ENCODE measurements around the gene LEPR.

The LEPR gene

DNA sequence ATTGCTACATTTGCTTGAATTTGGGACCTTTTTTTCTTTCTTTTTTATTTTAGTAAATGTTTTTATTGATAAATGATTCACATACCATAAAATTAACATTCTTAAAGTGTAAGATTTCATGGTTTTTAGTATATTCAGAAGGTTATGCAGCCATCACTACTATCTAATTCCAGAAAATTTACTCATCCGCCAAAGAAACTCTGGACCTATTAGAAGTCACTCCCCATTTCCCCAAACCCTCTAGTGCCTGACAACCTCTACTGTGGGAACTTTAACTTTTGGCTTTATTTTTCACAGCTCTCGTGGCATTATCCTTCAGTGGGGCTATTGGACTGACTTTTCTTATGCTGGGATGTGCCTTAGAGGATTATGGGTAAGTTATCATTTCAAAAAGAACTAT, 4.5 kb downstream of the LEPR start:
- Histone ChIP-seq H3K79me2 (ENCODE audit: insufficient read depth, low read length) (0 out of 2 replicates have a peak, but pooled peaks cover 5% of the 10 kb centered on the region), H3K9ac (ENCODE audit: low read length) (no peak overlapping the region)

DNA sequence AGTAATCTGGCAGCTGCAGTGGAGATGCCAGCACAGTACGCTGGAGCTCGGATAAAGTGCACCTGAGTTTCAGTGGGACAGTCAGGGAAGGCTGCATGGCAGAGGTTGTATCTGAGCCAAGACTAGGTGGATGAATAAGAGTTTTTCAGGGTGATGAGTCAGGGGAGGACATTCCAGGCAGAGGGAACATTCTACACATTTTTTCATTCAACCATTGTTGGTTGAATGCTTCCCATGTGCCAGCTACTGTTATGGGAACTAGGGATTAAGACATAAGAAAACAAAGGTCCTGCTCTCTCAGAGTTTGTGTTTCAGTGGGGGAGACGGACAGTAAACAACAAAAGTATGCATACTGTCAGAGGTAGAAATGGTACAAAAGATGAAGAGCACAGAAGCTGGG, 5.2 kb downstream of the LEPR start:
- no peak overlapping the region for H3K4me2 ChIP-seq (ENCODE audit: low read depth, low read length, poor library complexity, severe bottlenecking)
- no peaks in the 10 kb centered on the region for H3F3A ChIP-seq (ENCODE audit: insufficient read depth)
- H3K27ac ChIP-seq (ENCODE audit: low read depth, low read length): no peak overlapping the region
- no peaks in the 10 kb centered on the region for H4K20me1 ChIP-seq (ENCODE audit: low read depth, low read length)
- H3K27me3 ChIP-seq (ENCODE audit: low read length): no peaks in the 10 kb centered on the region
- H3K36me3 ChIP-seq (ENCODE audit: low read length): no peaks in the 10 kb centered on the region
- H3K4me3 ChIP-seq (ENCODE audit: insufficient read depth, low read length, poor library complexity, severe bottlenecking): no peak overlapping the region
- H3K9ac ChIP-seq (ENCODE audit: low read length): no peak overlapping the region
- no peaks in the 10 kb centered on the region for H3K9me2 ChIP-seq (replicated peaks; ENCODE audit: insufficient read depth, low read length)
- 0 out of 2 replicates have a peak, but pooled peaks cover 5% of the 10 kb centered on the region for H3K79me2 ChIP-seq (ENCODE audit: insufficient read depth, low read length)
- no peak overlapping the region for H2AFZ ChIP-seq (ENCODE audit: low read depth, low read length, severe bottlenecking)
- TF ChIP-seq, protein P1, sequence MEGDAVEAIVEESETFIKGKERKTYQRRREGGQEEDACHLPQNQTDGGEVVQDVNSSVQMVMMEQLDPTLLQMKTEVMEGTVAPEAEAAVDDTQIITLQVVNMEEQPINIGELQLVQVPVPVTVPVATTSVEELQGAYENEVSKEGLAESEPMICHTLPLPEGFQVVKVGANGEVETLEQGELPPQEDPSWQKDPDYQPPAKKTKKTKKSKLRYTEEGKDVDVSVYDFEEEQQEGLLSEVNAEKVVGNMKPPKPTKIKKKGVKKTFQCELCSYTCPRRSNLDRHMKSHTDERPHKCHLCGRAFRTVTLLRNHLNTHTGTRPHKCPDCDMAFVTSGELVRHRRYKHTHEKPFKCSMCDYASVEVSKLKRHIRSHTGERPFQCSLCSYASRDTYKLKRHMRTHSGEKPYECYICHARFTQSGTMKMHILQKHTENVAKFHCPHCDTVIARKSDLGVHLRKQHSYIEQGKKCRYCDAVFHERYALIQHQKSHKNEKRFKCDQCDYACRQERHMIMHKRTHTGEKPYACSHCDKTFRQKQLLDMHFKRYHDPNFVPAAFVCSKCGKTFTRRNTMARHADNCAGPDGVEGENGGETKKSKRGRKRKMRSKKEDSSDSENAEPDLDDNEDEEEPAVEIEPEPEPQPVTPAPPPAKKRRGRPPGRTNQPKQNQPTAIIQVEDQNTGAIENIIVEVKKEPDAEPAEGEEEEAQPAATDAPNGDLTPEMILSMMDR (IDR thresholded peaks at IDR 0.05; ENCODE audit: insufficient read depth, low read length, poor library complexity, severe bottlenecking): no peak
- no peak for TF ChIP-seq EZH2phosphoT487 (conservative IDR thresholded peaks at IDR 0.05; ENCODE audit: low read length)
- no peaks in the 10 kb centered on the region for H3K9me3 ChIP-seq (ENCODE audit: insufficient read depth, low read length)

More for the DNA sequence above, 4.5 kb downstream of the LEPR start:
- H3F3A ChIP-seq (ENCODE audit: insufficient read depth): no peaks in the 10 kb centered on the region
- TF ChIP-seq EZH2phosphoT487 (conservative IDR thresholded peaks at IDR 0.05; ENCODE audit: low read length): no peak
- TF ChIP-seq, protein P1 (IDR thresholded peaks at IDR 0.05; ENCODE audit: insufficient read depth, low read length, poor library complexity, severe bottlenecking): no peak
- H3K27ac ChIP-seq (ENCODE audit: low read depth, low read length): no peak overlapping the region
- no peaks in the 10 kb centered on the region for H4K20me1 ChIP-seq (ENCODE audit: low read depth, low read length)
- H3K27me3 ChIP-seq (ENCODE audit: low read length): no peaks in the 10 kb centered on the region
- no peaks in the 10 kb centered on the region for H3K9me3 ChIP-seq (ENCODE audit: insufficient read depth, low read length)
- no peak overlapping the region for H3K4me2 ChIP-seq (ENCODE audit: low read depth, low read length, poor library complexity, severe bottlenecking)
- H2AFZ ChIP-seq (ENCODE audit: low read depth, low read length, severe bottlenecking): no peak overlapping the region
- H3K36me3 ChIP-seq (ENCODE audit: low read length): no peaks in the 10 kb centered on the region
- no peak overlapping the region for H3K4me3 ChIP-seq (ENCODE audit: insufficient read depth, low read length, poor library complexity, severe bottlenecking)
- no peaks in the 10 kb centered on the region for H3K9me2 ChIP-seq (replicated peaks; ENCODE audit: insufficient read depth, low read length)

DNA sequence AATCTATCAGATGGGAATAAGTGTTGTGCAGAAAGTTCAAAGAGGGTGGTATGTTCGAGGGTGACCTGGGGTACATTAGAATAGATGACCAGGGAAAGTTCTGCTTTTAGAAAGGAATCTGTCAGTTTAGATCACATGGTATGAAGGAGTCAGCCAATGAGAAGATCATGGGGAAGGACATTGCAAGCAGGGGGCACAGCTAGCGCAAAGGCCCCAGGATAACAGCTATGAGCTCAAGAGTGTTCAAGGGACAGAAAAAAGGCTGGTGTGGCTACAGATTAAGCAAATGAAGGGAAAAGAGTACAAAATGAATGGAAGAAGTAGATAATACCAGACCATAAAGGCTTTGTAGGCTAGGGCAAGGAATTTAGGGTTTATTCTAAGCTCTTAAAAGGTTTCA, 8.6 kb downstream of the LEPR start:
- Histone ChIP-seq H2AFZ (ENCODE audit: low read depth, low read length, severe bottlenecking) (no peak overlapping the region), H3K4me2 (ENCODE audit: low read depth, low read length, poor library complexity, severe bottlenecking) (no peak overlapping the region), H3F3A (ENCODE audit: insufficient read depth) (no peaks in the 10 kb centered on the region), H3K9ac (ENCODE audit: low read length) (no peak overlapping the region), H3K27ac (ENCODE audit: low read depth, low read length) (no peak overlapping the region), H3K4me3 (ENCODE audit: insufficient read depth, low read length, poor library complexity, severe bottlenecking) (no peak overlapping the region), H3K36me3 (ENCODE audit: low read length) (no peaks in the 10 kb centered on the region), H3K9me2 (replicated peaks; ENCODE audit: insufficient read depth, low read length) (no peaks in the 10 kb centered on the region), H3K79me2 (ENCODE audit: insufficient read depth, low read length) (no peaks in the 10 kb centered on the region), H3K9me3 (ENCODE audit: insufficient read depth, low read length) (no peaks in the 10 kb centered on the region), H3K27me3 (ENCODE audit: low read length) (no peaks in the 10 kb centered on the region), H4K20me1 (ENCODE audit: low read depth, low read length) (no peaks in the 10 kb centered on the region)
- no peak for TF ChIP-seq EZH2phosphoT487 (conservative IDR thresholded peaks at IDR 0.05; ENCODE audit: low read length)
- TF ChIP-seq, protein P1 (IDR thresholded peaks at IDR 0.05; ENCODE audit: insufficient read depth, low read length, poor library complexity, severe bottlenecking): no peak
